Lung (tissue), 12 donors: ENCODE results near the gene FILIP1L. TPM values are rescaled to one million over a fixed set of nuclear protein-coding genes. Genes with fewer than 3 reads are reported as not detected.

Experiments used
- ATAC-seq: fragments of 200-7000 bp; cut with Tn5 transposase; one replicate; pipeline ENCODE4 v1.9.1; 2020; ENCODE audit warnings: moderate number of reproducible peaks; ENCODE audit not compliant: insufficient read depth, low FRiP score
- DNase-seq, 3 donors: peaks; one replicate each; pipeline ENCODE4 v3.0.0-alpha.2; 2013 to 2017
- H3K27ac ChIP-seq, 2 donors: one replicate each; pipeline ENCODE4 v1.5.1; 2013; ENCODE audit warnings: mild to moderate bottlenecking in 2 of 2, moderate library complexity in 2 of 2, control low read depth in 1 of 2, inconsistent platforms in 1 of 2, low read depth in 1 of 2, low read length in 1 of 2
- H3K27me3 ChIP-seq, 3 donors: one replicate each; pipeline ENCODE4 v1.5.1; 2013; ENCODE audit warnings: low read length in 2 of 3; ENCODE audit not compliant: control insufficient read depth in 3 of 3, insufficient read depth in 3 of 3
- H3K36me3 ChIP-seq, 4 donors: one replicate each; pipeline ENCODE4 v1.5.1; 2013; ENCODE audit warnings: low read length in 4 of 4, mild to moderate bottlenecking in 1 of 4, moderate library complexity in 1 of 4; ENCODE audit not compliant: control insufficient read depth in 4 of 4, insufficient read depth in 4 of 4
- H3K4me1 ChIP-seq, 5 donors: one replicate each; pipeline ENCODE4 v1.5.1; 2013; ENCODE audit warnings: low read length in 5 of 5, mild to moderate bottlenecking in 2 of 5, moderate library complexity in 1 of 5; ENCODE audit not compliant: control insufficient read depth in 5 of 5, insufficient read depth in 5 of 5
- H3K4me3 ChIP-seq: one replicate; pipeline ENCODE4 v1.5.1; 2013; ENCODE audit warnings: mild to moderate bottlenecking, control low read depth, moderate library complexity
- H3K9ac ChIP-seq, 2 donors: one replicate each; pipeline ENCODE4 v1.5.1; 2013; ENCODE audit warnings: low read length in 2 of 2, control low read depth in 1 of 2; ENCODE audit not compliant: insufficient read depth in 1 of 2
- H3K9me3 ChIP-seq, 4 donors: one replicate each; pipeline ENCODE4 v1.5.1; 2013; ENCODE audit warnings: low read length in 3 of 4, mild to moderate bottlenecking in 1 of 4, moderate library complexity in 1 of 4; ENCODE audit not compliant: control insufficient read depth in 4 of 4, insufficient read depth in 3 of 4
- WGBS, 2 donors: extraction: QIAGEN DNeasy Blood & Tissue Kit; methylation state at CpG; one replicate each; pipeline ENCODE4 v1.1.7; 2013; 5-methylcytosine and 5-hydroxymethylcytosine counted together
- polyA plus RNA-seq, 2 donors: library from polyadenylated mRNA; stranded (reverse); fragments of 200-250 nt; gene quantifications; one replicate each; pipeline ENCODE4 v1.2.1, GENCODE V29; 2013
- total RNA-seq, 2 donors: library from RNA; depleted of rRNA in 1 of 2; stranded (reverse); fragments of >200 nt in 1 of 2; gene quantifications; one replicate each; pipeline ENCODE4 v1.2.1, GENCODE V29; 2014 to 2021
- TF ChIP-seq, protein P1 (sequence below): IDR thresholded peaks from 2 replicates; pipeline ENCODE4 v1.5.1; 2012; ENCODE audit warnings: mild to moderate bottlenecking; ENCODE audit errors: control extremely low read depth, extremely low read depth
- donor health status: control.
- donor health status: control.
- donor health status: Bipolar disorder and iron deficiency.
- donor health status: healthy.
- donor health status: DM: yes; HTN: yes; CAD: no.

FILIP1L gene
- total and polyA plus RNA-seq, 4 donors: 8.3 to 27.8 (median 22.5) TPM

DNA sequence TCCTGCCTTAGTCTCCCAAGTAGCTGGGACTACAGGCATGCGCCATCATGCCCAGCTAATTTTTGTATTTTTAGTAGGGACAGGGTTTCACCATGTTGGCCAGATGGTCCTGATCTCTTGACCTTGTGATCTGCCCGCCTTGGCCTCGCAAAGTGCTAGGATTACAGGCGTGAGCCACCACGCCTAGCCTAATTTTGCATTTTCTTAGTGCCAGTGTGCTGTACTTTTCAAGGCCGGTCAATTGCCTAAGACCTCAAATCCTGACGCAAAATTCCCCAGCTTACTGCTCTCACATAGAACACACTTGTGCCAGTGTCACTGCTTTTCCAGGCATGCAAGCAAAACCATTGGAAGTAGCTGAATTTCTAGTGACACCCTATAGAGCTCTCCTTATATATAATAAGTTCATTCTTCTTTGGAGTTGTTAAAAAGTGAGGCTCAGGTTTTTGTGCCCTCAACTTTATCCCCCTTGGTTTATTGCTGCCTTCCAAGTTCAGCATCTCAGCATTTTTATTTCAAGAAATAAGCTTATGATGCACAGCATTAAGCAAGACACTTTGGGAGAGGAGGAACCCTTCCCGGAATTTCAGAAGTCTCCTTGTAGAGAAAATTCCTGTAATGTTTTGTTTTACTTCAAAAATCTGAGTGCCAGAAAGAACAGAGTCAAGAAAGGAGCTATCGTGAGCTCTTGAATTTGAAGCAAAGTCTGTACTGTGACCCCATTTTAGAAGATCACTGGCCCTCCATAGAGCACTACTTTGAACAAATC, 93.2 kb downstream of the FILIP1L start:
- H3K9me3 ChIP-seq: no peaks in the 10 kb centered on the region
- 91 to 92% methylated on average over 9 of the region's 9 CpGs for WGBS, 2 donors
- TF ChIP-seq, protein P1, sequence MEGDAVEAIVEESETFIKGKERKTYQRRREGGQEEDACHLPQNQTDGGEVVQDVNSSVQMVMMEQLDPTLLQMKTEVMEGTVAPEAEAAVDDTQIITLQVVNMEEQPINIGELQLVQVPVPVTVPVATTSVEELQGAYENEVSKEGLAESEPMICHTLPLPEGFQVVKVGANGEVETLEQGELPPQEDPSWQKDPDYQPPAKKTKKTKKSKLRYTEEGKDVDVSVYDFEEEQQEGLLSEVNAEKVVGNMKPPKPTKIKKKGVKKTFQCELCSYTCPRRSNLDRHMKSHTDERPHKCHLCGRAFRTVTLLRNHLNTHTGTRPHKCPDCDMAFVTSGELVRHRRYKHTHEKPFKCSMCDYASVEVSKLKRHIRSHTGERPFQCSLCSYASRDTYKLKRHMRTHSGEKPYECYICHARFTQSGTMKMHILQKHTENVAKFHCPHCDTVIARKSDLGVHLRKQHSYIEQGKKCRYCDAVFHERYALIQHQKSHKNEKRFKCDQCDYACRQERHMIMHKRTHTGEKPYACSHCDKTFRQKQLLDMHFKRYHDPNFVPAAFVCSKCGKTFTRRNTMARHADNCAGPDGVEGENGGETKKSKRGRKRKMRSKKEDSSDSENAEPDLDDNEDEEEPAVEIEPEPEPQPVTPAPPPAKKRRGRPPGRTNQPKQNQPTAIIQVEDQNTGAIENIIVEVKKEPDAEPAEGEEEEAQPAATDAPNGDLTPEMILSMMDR: no peak
- DNase-seq (no peak), ATAC-seq (no peak)
- H3K4me3 ChIP-seq: no peak overlapping the region
- no peak overlapping the region for H3K27ac ChIP-seq
- no peaks in the 10 kb centered on the region for H3K27me3 ChIP-seq
- peaks cover 0 to 4% (median 0%) of the 10 kb centered on the region in 5 donors for H3K4me1 ChIP-seq
- peaks cover 0 to 4% (median 0%) of the 10 kb centered on the region in 4 donors for H3K36me3 ChIP-seq
- no peak overlapping the region for H3K9ac ChIP-seq

DNA sequence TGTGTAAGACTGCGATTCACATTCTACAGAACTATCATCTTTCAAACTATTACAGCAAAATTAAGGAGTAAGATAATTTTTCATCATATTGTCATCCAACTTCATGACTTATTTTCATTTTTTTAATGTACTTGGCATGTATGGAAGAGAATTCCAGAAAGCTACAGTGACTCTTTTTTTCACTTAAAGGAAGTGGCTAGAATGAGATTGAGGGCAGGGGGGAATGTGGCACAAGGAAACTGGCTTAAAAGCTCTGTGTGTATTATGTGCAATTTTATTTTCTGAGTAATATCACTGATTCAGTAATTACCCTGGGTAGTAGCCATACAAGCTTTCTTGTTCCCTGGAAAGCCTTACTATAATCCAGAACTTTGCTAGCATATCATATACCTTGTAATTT, 94.6 kb downstream of the FILIP1L start:
- H3K4me3 ChIP-seq: no peak overlapping the region
- WGBS, 2 donors: 96 to 98% methylated on average over 1 of the region's 1 CpG
- H3K9me3 ChIP-seq: no peaks in the 10 kb centered on the region
- no peak for ATAC-seq
- H3K27me3 ChIP-seq: no peaks in the 10 kb centered on the region
- H3K9ac ChIP-seq: no peak overlapping the region
- no peak overlapping the region for H3K27ac ChIP-seq
- H3K4me1 ChIP-seq: peaks cover 0 to 4% (median 0%) of the 10 kb centered on the region in 5 donors
- no peak for DNase-seq
- no peaks in the 10 kb centered on the region for H3K36me3 ChIP-seq
- TF ChIP-seq, protein P1: no peak

DNA sequence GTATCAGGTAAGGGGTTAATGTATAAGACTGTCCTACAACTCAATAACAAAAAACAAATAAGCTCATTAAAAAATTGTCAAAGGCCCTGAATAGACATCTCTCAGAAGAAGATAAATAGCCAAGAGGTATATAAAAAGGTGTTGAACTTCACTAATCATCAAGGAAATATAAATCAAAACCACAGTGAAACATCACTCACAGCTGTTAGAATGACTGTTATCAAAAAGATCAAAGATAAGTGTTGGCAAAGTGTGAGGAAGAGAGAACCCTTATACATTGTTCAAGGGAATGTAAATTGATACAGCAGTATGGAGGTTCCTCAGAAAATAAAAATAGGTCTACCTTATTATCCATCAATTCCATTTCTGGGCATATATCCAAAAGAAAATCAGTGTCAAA, 95.5 kb downstream of the FILIP1L start:
- Histone ChIP-seq H3K4me1 (peaks cover 0 to 4% (median 0%) of the 10 kb centered on the region in 5 donors), H3K4me3 (no peak overlapping the region), H3K9me3 (no peaks in the 10 kb centered on the region), H3K36me3 (no peaks in the 10 kb centered on the region), H3K27ac (no peak overlapping the region), H3K27me3 (no peaks in the 10 kb centered on the region), H3K9ac (no peak overlapping the region)
- ATAC-seq (no peak), DNase-seq (no peak)
- TF ChIP-seq, protein P1: no peak

DNA sequence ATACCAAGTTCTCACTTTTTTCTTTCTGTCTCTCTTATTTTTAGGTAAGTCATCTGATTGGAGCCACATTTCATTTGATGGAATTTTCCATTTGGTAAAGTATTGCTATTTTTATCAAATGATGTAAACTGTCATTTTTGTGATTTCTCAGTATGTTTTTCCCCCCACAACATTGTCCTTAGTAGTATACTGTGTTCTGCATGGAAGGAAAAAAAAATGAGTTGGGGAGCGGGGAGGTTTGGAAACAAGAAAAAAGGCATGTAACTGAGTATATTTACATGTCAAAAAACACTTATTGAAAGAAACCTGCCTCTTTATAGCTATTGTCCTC, 104.2 kb downstream of the FILIP1L start:
- peaks cover 0 to 18% (median 0%) of the 10 kb centered on the region in 5 donors for H3K4me1 ChIP-seq
- no peak overlapping the region for H3K4me3 ChIP-seq
- H3K27ac ChIP-seq: no peak overlapping the region
- no peaks in the 10 kb centered on the region for H3K36me3 ChIP-seq
- H3K9ac ChIP-seq: no peak overlapping the region
- TF ChIP-seq, protein P1: no peak
- no peaks in the 10 kb centered on the region for H3K9me3 ChIP-seq
- H3K27me3 ChIP-seq: no peaks in the 10 kb centered on the region
- ATAC-seq: no peak
- no peak for DNase-seq
- 88 to 95% methylated on average over 1 of the region's 1 CpG for WGBS, 2 donors
